DOHH2 (cell line): Measurements from ENCODE around the gene CADPS.

Experiments
- EZH2phosphoT487 ChIP-seq: fragments of 200-600 bp; sonication (generic); IDR thresholded peaks from 2 replicates; pipeline ENCODE4 v1.6.1; 2017; ENCODE audit warnings: borderline replicate concordance, mild to moderate bottlenecking, antibody characterized with exemption, low read length, moderate library complexity, mixed read lengths
- TF ChIP-seq, protein P1 (sequence below): fragments of 200-600 bp; sonication (generic); IDR thresholded peaks from one replicate; pipeline ENCODE4 v1.5.1; 2014; ENCODE audit warnings: antibody characterized with exemption, mild to moderate bottlenecking, low read depth, low read length; ENCODE audit not compliant: poor library complexity, severe bottlenecking

DNA sequence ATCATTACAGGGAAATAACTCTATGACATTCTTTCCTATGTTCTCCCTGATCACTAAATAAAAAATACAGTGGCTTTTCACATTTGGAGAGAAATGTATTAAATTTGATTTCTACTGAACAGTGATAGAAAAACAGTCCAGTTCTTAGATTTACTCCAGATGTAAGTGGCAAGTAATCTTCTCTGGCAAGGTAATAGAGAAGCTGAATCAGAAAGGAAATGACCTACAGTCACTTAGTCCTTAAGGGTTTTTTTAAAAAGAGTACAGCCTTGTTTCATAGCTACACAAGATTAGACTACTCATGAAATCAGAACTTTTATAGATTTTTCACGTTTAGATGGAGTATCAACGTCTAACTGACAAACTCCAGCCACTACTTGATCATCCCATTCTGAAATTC is 236.9 kb downstream of the CADPS start:
- TF ChIP-seq, protein P1, sequence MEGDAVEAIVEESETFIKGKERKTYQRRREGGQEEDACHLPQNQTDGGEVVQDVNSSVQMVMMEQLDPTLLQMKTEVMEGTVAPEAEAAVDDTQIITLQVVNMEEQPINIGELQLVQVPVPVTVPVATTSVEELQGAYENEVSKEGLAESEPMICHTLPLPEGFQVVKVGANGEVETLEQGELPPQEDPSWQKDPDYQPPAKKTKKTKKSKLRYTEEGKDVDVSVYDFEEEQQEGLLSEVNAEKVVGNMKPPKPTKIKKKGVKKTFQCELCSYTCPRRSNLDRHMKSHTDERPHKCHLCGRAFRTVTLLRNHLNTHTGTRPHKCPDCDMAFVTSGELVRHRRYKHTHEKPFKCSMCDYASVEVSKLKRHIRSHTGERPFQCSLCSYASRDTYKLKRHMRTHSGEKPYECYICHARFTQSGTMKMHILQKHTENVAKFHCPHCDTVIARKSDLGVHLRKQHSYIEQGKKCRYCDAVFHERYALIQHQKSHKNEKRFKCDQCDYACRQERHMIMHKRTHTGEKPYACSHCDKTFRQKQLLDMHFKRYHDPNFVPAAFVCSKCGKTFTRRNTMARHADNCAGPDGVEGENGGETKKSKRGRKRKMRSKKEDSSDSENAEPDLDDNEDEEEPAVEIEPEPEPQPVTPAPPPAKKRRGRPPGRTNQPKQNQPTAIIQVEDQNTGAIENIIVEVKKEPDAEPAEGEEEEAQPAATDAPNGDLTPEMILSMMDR: no peak
- no peak for TF ChIP-seq EZH2phosphoT487
